NCI-H2196 (cell line): ENCODE data around the gene GBA2.

Experiments
- DNase-seq: peaks from one replicate; lab custom pipeline; 2025; ENCODE audit not compliant: unreplicated experiment; lab: John Stamatoyannopoulos, UW

GBA2 gene

GRCh38 chr9:35718721-35719511, 30.1 kb downstream of the GBA2 start:
- DNase-seq: no peak

GRCh38 chr9:35717132-35717870, 31.7 kb downstream of the GBA2 start:
- no peak for DNase-seq

GRCh38 chr9:35716230-35716629, 32.8 kb downstream of the GBA2 start:
- DNase-seq: no peak

GRCh38 chr9:35714579-35715252, 34.3 kb downstream of the GBA2 start:
- DNase-seq: no peak

DNA sequence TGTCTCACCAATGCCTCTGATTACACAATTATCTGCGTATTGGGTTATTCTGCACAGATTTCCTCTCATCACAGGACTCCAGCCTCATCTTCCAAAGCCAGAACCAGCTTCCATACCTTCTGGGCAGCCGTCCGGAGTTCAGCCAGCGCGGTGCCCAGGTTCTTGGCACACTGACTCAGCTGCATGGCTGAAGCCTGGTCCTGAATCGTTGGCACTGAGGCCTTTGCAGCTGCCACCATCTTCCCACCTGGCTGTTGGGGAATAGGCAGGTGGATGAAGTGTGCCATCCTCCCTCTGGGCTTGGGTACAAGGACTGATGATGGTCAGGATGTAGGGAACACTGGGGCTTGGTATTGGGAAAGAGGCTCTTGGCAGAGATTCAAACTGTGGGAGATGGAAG, 34.9 kb downstream of the GBA2 start:
- DNase-seq: no peak

- no peak for DNase-seq
Observed at GRCh38 chr9:35713578-35713977, 35.5 kb downstream of the GBA2 start.

DNA sequence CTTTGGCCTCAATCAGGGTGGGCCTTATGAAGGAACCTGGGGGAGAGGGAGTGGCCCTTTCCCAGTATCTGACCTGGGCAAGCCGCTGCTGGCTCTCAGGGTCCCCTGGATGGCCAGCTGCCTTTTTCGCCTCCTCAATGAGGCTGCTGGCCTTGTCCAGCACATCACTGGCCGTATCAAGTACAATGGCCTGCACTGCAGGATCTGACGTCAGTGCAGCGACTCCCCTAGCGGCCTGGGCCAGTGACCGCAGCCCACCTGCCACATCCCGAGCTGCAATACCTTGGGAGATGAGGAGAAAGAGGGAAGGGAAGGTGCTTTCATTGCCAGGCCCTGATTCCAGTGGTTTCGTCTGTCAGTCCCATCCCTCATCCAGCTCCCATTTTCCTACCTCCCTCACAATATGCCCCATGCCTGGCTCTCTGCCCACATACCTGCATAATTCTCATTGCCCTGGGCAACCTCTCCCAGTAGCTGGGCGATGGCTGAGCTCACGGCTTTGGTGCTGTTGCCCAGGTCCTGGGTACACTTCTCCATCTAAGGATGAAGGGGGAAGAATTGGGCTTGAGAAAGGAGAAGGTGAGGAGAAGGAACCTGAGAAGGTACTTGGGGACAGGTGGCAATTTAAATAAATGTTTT, 36.1 kb downstream of the GBA2 start:
- no peak for DNase-seq

DNA sequence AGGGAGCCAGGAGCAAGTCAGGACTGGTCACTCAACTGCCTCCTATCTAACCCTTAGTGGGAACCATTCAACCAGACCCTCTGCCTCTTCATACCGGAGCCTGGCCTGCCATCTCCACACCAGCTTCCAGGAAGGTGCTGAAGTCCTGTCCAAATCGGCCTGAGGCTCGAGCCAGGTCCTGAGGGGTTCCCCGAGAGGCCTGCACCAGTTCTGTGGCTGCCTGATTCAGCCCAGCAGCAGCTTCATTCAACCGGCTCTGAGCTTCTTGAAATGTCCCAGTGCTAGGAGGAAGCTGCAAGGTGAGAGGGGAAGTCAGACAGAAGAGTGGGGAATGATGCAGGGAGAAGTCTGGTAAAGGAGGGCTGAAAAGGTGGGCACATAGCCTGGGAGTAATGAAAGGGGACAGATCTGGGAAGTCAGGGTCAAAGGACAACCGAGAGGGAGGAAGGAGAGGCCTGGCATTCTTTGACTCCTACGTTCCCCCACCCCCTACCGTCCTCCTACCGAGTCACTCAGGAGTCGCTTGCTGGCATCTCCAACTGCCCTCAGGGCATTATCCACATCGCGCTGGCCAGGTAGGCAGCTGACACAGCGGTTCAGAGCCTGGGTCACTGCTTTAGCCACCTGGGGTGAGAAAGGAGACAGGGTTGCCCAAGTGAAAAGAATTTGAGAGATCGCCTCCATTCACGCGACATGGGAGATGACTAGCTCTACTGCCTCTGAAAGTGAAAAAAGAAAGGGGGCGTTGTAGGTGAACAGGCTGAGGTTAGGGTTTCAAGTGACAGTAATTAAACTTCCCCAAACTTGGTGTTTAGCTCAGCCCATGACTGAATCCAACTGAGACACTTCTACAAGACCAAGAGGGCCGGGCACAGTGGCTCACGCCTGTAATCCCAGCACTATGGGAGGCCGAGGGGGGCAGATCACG, 37.3 kb downstream of the GBA2 start:
- no peak for DNase-seq

DNA sequence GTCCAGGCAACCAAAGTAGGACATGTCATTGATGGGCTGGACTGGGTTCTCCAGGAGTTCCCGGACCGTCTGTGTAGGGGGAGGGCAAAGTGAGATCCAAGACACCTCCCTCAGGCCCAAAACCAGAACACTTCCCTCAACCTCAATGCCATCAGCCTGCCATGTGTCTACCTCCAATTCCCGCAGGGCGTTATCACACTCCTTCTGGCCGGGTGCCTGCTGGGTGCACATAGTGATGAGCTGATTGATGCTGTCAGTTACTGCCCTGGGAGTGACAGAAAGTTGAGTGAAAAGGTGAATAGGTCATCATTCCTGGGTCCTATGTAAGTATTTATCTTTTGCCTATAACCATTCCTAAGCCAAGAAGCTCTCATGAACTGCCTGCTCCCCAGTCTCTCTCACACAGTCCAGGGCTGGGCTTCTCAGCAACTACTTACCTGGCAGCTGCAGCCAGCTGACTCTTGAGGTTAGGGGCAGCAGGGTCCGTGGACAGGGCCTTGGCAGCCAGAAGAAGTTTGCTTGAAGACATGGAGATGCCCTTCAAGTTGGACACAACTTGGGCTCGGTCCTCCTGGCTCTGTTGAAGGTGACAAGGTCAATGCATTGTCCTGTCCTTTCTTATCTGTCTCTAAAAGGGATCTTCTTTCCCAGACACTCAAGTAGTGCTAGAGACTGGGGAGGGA, 38.1 kb downstream of the GBA2 start:
- DNase-seq: no peak

- no peak for DNase-seq
Observed at GRCh38 chr9:35708146-35708545, 40.9 kb downstream of the GBA2 start.

DNA sequence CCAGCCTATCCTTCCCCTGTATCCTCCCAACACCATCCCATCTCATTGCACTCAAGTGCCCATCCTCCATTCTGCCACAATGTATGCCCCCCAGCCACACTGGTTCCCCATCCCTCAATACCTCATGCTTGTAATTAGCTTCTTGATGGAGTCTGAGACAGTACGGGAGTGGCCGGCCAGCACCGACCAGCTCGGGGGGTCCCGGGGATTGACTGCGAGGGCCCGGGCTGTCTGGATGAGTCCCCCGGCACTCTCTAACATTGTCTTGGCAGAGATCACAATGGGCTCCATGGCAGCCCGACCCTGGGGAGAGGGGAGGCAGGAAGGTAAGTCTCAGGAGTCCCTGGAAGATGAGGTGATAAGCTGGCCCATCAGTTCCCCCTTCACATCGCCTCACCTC, 42.1 kb downstream of the GBA2 start:
- DNase-seq: no peak

DNA sequence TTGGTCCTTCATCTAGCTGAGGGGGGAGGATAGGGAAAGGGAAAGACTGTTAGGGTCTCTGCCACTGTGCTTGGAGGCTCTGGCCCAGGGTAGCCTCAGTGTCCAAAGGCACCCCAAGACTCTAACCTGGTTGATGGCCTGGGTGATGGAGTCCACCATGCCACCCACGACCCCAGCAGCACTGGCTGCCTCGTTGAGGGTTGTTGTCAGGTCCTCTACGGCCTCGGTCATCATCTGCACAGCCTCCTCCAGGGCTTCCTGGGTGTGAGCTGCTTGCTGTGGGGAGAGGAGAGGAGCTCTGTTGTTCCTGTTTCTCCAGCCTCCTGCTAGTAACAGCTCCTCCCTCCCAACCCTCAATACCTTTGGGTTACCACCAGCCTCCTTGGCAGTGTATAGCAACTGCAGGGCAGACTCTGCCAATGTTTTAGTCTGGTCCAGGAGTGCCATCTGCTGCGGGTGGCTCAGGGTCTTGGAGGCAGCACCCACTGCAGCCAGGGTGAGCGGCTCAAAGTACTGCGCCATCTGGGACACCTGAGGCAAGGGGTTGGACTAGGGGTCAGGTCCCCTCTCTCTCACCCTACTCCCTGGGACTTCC, 43.1 kb downstream of the GBA2 start:
- no peak for DNase-seq

DNA sequence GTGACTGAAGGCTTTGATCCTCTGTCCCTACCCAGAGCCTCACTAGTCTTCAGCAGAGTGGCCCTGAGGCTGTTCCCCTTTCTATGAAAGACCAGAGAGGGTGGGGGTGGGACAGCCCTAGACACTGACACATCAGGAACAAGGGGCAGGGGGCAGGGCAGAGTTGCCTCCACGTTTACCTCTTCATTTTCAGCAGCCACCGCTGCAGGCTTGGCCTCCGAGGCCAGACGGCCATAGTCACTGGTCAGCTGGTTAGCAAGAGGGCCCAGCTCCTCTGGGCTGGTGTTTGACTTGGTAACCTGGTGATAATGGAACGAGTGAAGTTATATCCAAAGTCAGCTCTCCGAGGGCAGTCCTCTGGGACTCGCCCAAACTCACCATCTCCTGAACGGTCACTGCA, 43.7 kb downstream of the GBA2 start:
- DNase-seq: no peak

GRCh38 chr9:35703906-35704672, 44.9 kb downstream of the GBA2 start:
- no peak for DNase-seq

DNA sequence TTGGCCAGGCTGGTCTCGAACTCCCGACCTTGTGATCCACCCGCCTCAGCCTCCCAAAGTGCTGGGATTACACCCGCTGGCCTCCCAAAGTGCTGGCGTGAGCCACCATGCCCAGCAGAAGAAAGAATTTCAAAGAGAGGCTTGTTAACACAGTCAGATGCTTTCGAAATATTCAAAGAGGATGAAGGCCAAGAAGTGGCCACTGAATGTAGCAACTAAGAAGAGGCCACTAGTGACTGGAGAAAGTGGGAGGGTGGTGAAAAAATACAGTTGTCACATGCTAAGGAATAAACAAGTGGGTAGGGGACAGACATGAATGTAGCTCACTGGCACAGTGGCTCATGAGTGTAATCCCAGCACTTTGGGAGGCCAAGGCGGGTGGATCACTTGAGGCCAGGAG, 46.3 kb downstream of the GBA2 start:
- no peak for DNase-seq

- no peak for DNase-seq
Observed at GRCh38 chr9:35700942-35701341, 48.1 kb downstream of the GBA2 start.

GRCh38 chr9:35700031-35700430, 49.0 kb downstream of the GBA2 start:
- no peak for DNase-seq

GRCh38 chr9:35698231-35698630, 50.8 kb downstream of the GBA2 start:
- no peak for DNase-seq

DNA sequence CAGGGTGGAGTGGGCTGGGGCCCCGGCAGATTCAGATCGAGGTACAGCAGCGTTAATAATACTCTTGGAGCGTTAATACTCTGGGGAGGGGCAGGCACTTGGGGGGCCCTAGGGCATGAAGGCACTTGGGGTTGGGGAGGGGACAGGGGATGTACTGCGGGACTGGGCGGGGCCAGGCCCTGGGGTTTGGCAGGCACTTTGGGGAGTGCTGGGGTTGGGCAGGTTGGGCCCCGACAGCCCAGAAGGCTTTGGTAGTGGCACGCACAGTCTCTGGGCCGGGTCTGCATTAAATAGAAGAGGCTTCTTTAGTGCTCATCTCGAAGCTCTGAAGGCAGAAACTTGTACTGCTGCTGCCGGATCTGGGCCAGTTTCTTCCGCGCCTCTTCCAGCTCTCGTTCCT, 51.5 kb downstream of the GBA2 start:
- DNase-seq: no peak
